KMS-11 (cell line): Measurements from ENCODE around the gene WFDC1.

Experiments
- H2AFZ ChIP-seq: fragments of 200-600 bp; sonication (generic); 2 replicates; pipeline ENCODE4 v1.6.1; 2016; ENCODE audit warnings: antibody characterized with exemption, mixed run types, low read depth
- H3K27ac ChIP-seq: fragments of 200-600 bp; sonication (generic); 2 replicates; pipeline ENCODE4 v1.6.1; 2016; ENCODE audit warnings: mild to moderate bottlenecking, mixed run types
- H3K27me3 ChIP-seq: fragments of 200-600 bp; sonication (generic); 2 replicates; pipeline ENCODE4 v1.6.1; 2017; ENCODE audit warnings: mild to moderate bottlenecking, low read depth, mixed run types, moderate library complexity; ENCODE audit not compliant: insufficient read depth
- H3K36me3 ChIP-seq: fragments of 200-600 bp; sonication (generic); 2 replicates; pipeline ENCODE4 v1.6.1; 2017; ENCODE audit warnings: mild to moderate bottlenecking, mixed run types; ENCODE audit not compliant: insufficient read depth
- H3K4me1 ChIP-seq: fragments of 200-600 bp; sonication (generic); 2 replicates; pipeline ENCODE4 v1.6.1; 2016; ENCODE audit warnings: mild to moderate bottlenecking, low read depth, mixed run types; ENCODE audit not compliant: poor library complexity, severe bottlenecking
- H3K4me2 ChIP-seq: fragments of 200-600 bp; sonication (generic); 2 replicates; pipeline ENCODE4 v1.7.0; 2016; ENCODE audit warnings: mild to moderate bottlenecking, mixed run types
- H3K4me3 ChIP-seq: fragments of 200-600 bp; sonication (generic); IDR thresholded peaks from 2 replicates; pipeline ENCODE4 v1.6.1; 2017; ENCODE audit warnings: low read depth, low read length, mixed read lengths; ENCODE audit not compliant: insufficient read depth
- H3K79me2 ChIP-seq: fragments of 200-600 bp; sonication (generic); 2 replicates; pipeline ENCODE4 v1.6.1; 2016; ENCODE audit warnings: low read depth, mixed run types; ENCODE audit not compliant: insufficient read depth
- H3K9ac ChIP-seq: fragments of 200-600 bp; sonication (generic); 2 replicates; pipeline ENCODE4 v1.6.1; 2016; ENCODE audit warnings: mild to moderate bottlenecking, mixed run types
- H4K20me1 ChIP-seq: fragments of 200-600 bp; sonication (generic); 2 replicates; pipeline ENCODE4 v1.6.1; 2016; ENCODE audit warnings: mild to moderate bottlenecking, mixed run types; ENCODE audit not compliant: insufficient read depth
- CTCF ChIP-seq: fragments of 200-600 bp; sonication (generic); conservative IDR thresholded peaks from 2 replicates; pipeline ENCODE4 v1.6.1; 2017; ENCODE audit warnings: low read depth, mild to moderate bottlenecking, antibody characterized with exemption, low read length, moderate library complexity, mixed read lengths

The WFDC1 gene

GRCh38 chr16:84295203-84295860 lies 654 bp downstream of the WFDC1 start:
- Histone ChIP-seq H3K4me1 (no peaks in the 10 kb centered on the region), H4K20me1 (no peaks in the 10 kb centered on the region), H3K27ac (no peak overlapping the region), H3K9ac (no peak overlapping the region), H3K27me3 (peaks cover 88% of the 10 kb centered on the region), H3K4me2 (no peak overlapping the region), H3K36me3 (no peaks in the 10 kb centered on the region), H2AFZ (no peak overlapping the region), H3K4me3 (no peak overlapping the region), H3K79me2 (no peaks in the 10 kb centered on the region)
- TF ChIP-seq CTCF = no peak

DNA sequence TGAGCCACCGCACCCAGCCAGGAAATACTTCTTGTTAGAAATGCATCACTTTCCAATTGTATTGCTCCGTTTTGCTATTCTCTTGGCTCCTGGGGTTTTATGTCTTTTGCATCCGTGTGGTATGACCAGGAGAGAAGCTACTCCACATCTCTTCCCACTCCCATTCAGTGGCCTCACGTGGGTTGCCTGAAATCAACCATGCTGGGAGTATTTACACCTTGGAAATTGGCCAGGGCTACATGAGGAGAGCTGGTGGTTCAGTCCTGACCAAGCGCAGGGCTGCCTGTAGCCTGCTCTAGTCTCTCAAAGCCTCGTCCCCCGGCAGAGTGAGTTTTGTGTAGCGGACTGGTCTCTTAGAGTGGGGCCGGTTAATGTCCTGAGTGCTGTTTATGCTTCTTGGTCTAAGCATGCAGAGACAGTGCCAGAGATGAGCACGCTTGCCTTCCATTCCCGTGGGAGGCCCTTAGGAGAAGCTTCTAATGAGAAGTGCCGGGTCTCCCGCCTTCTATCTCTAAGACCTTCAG lies 3.8 kb downstream of the WFDC1 start:
- no peak overlapping the region for H3K9ac ChIP-seq
- no peaks in the 10 kb centered on the region for H3K79me2 ChIP-seq
- H3K27me3 ChIP-seq = peaks cover 87% of the 10 kb centered on the region
- no peak overlapping the region for H3K27ac ChIP-seq
- no peak overlapping the region for H2AFZ ChIP-seq
- TF ChIP-seq CTCF = no peak
- no peak overlapping the region for H3K4me2 ChIP-seq
- no peak overlapping the region for H3K4me3 ChIP-seq
- no peaks in the 10 kb centered on the region for H4K20me1 ChIP-seq
- no peaks in the 10 kb centered on the region for H3K36me3 ChIP-seq
- H3K4me1 ChIP-seq = no peaks in the 10 kb centered on the region

GRCh38 chr16:84299734-84300440 lies 5.2 kb downstream of the WFDC1 start:
- H3K79me2 ChIP-seq = no peaks in the 10 kb centered on the region
- H3K4me2 ChIP-seq = no peak overlapping the region
- no peak overlapping the region for H3K4me3 ChIP-seq
- H3K27ac ChIP-seq = no peak overlapping the region
- no peaks in the 10 kb centered on the region for H3K36me3 ChIP-seq
- no peaks in the 10 kb centered on the region for H3K4me1 ChIP-seq
- H2AFZ ChIP-seq = no peak overlapping the region
- no peak overlapping the region for H3K9ac ChIP-seq
- no peaks in the 10 kb centered on the region for H4K20me1 ChIP-seq
- no peak for TF ChIP-seq CTCF
- peaks cover 86% of the 10 kb centered on the region for H3K27me3 ChIP-seq

- H3K9ac ChIP-seq = no peak overlapping the region
- H3K27me3 ChIP-seq = peaks cover 78% of the 10 kb centered on the region
- TF ChIP-seq CTCF = no peak
- H3K4me3 ChIP-seq = no peak overlapping the region
- no peaks in the 10 kb centered on the region for H4K20me1 ChIP-seq
- H3K4me2 ChIP-seq = no peak overlapping the region
- H2AFZ ChIP-seq = no peak overlapping the region
- no peaks in the 10 kb centered on the region for H3K4me1 ChIP-seq
- no peak overlapping the region for H3K27ac ChIP-seq
- no peaks in the 10 kb centered on the region for H3K36me3 ChIP-seq
- H3K79me2 ChIP-seq = no peaks in the 10 kb centered on the region
These were observed 7.7 kb downstream of the WFDC1 start for GRCh38 chr16:84302111-84302954.
